Osteoblast (primary cell): ENCODE results near the gene SLC4A3. TPM values are rescaled to one million over a fixed set of nuclear protein-coding genes. Genes with fewer than 3 reads are reported as not detected.

Experiments
- DNase-seq: peaks from one replicate; pipeline ENCODE4 v3.0.0; 2011; ENCODE audit warnings: low spot score, mixed read lengths; ENCODE audit not compliant: insufficient read length; ENCODE audit errors: missing footprints
- H2AFZ ChIP-seq: 2 replicates; pipeline ENCODE4 v1.6.0; 2011; ENCODE audit warnings: mild to moderate bottlenecking, low read length
- H3K27ac ChIP-seq: 2 replicates; pipeline ENCODE4 v1.5.1; 2011; ENCODE audit warnings: mild to moderate bottlenecking, low read depth, low read length, moderate library complexity
- H3K27me3 ChIP-seq: 2 replicates; pipeline ENCODE4 v1.6.0; 2012; ENCODE audit warnings: mild to moderate bottlenecking, control low read depth, inconsistent platforms, low read length, moderate library complexity; ENCODE audit not compliant: insufficient read depth
- H3K36me3 ChIP-seq: 2 replicates; pipeline ENCODE4 v1.5.1; 2011; ENCODE audit warnings: mild to moderate bottlenecking, low read length, control low read depth, moderate library complexity; ENCODE audit not compliant: insufficient read depth
- H3K4me1 ChIP-seq: 2 replicates; pipeline ENCODE4 v1.5.1; 2011; ENCODE audit warnings: mild to moderate bottlenecking, low read length, control low read depth, moderate library complexity; ENCODE audit not compliant: insufficient read depth
- H3K4me2 ChIP-seq: 2 replicates; pipeline ENCODE4 v1.6.0; 2011; ENCODE audit warnings: mild to moderate bottlenecking, low read length; ENCODE audit not compliant: insufficient read depth
- H3K4me3 ChIP-seq: fragments of 200-600 bp; sonication (generic); 3 replicates; pipeline ENCODE4 v1.5.1; 2012; ENCODE audit warnings: mild to moderate bottlenecking, low read length, inconsistent platforms; ENCODE audit not compliant: insufficient read depth
- H3K79me2 ChIP-seq: 2 replicates; pipeline ENCODE4 v1.6.0; 2012; ENCODE audit warnings: mild to moderate bottlenecking, low read length, control low read depth, inconsistent platforms; ENCODE audit not compliant: insufficient read depth
- H3K9me3 ChIP-seq: 2 replicates; pipeline ENCODE4 v1.5.1; 2011; ENCODE audit warnings: low read depth, low read length, control low read depth
- H4K20me1 ChIP-seq: 2 replicates; pipeline ENCODE4 v1.6.0; 2012; ENCODE audit warnings: mild to moderate bottlenecking, low read length, control low read depth; ENCODE audit not compliant: insufficient read depth
- total RNA-seq: library from RNA; depleted of rRNA; stranded (reverse); fragments of >200 nt; gene quantifications from 2 replicates; pipeline ENCODE4 v1.2.3, GENCODE V29; 2012
- TF ChIP-seq, protein P1 (sequence below): IDR thresholded peaks from 2 replicates; pipeline ENCODE4 v1.5.1; 2011; ENCODE audit warnings: mild to moderate bottlenecking, low read depth, low read length, moderate library complexity; ENCODE audit errors: extremely low read depth

The SLC4A3 gene
- total RNA-seq, 1 donor, result 2.5 TPM

- TF ChIP-seq, protein P1, sequence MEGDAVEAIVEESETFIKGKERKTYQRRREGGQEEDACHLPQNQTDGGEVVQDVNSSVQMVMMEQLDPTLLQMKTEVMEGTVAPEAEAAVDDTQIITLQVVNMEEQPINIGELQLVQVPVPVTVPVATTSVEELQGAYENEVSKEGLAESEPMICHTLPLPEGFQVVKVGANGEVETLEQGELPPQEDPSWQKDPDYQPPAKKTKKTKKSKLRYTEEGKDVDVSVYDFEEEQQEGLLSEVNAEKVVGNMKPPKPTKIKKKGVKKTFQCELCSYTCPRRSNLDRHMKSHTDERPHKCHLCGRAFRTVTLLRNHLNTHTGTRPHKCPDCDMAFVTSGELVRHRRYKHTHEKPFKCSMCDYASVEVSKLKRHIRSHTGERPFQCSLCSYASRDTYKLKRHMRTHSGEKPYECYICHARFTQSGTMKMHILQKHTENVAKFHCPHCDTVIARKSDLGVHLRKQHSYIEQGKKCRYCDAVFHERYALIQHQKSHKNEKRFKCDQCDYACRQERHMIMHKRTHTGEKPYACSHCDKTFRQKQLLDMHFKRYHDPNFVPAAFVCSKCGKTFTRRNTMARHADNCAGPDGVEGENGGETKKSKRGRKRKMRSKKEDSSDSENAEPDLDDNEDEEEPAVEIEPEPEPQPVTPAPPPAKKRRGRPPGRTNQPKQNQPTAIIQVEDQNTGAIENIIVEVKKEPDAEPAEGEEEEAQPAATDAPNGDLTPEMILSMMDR, result no peak
- Histone ChIP-seq H3K36me3 (peaks cover 5% of the 10 kb centered on the region), H3K79me2 (peaks cover 8% of the 10 kb centered on the region), H3K4me2 (peak overlapping the region; percentile 99), H3K27ac (peak overlapping the region; percentile 91), H3K27me3 (no peaks in the 10 kb centered on the region), H3K9me3 (no peaks in the 10 kb centered on the region), H3K4me1 (peaks cover 18% of the 10 kb centered on the region), H3K4me3 (peak overlapping the region; percentile 89), H4K20me1 (no peaks in the 10 kb centered on the region), H2AFZ (peak overlapping the region; percentile 98)
- DNase-seq, result no peak
Observed at GRCh38 chr2:219596954-219597551, 30.4 kb upstream of the SLC4A3 start.

DNA sequence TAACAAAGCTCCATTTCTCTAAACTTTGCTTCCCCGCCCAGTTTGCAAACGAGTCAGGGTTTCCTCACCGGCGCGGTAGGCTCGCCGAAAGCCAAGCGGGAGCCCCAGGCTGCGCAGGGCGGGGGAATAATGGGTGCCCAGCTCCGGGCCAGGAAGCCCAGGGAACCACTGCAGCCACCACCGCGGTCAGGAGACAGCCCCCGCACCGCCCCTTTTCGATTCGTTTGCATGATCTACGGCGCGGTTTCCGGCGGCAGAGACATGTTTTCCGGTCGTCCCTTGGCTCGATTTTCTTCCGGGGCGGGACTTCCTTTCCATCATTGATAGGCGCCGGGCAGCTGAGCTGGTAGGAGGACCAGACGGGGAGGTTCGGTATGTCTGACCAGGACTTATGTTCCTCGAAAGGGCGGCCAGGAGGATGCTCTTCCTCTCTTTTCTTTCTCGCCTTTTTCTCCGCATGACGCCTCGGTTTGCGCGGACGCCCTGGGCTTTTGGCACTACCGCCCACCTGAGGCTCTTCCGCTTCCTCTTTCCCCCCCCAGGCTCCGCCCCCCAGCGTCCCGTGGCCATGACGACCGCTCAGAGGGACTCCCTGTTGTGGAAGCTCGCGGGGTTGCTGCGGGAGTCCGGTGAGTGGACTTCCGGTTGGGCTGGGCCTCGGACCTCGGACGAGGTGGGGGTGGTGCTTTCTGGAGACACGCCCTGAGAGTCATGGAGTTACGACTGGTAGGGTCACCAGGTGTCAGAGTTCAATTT, 29.7 kb upstream of the SLC4A3 start, which contains the start of gene STK11IP:
Gene STK11IP, plus strand, starts transcription at position 306 of the 756 bp plus-strand sequence. Its CDS starts 263 bp downstream, at position 569.
- Histone ChIP-seq H3K4me2 (peak within 1 kb of the TSS; percentile 99), H4K20me1 (no peaks in the 10 kb centered on the region)
- TF ChIP-seq, protein P1, result no peak

DNA sequence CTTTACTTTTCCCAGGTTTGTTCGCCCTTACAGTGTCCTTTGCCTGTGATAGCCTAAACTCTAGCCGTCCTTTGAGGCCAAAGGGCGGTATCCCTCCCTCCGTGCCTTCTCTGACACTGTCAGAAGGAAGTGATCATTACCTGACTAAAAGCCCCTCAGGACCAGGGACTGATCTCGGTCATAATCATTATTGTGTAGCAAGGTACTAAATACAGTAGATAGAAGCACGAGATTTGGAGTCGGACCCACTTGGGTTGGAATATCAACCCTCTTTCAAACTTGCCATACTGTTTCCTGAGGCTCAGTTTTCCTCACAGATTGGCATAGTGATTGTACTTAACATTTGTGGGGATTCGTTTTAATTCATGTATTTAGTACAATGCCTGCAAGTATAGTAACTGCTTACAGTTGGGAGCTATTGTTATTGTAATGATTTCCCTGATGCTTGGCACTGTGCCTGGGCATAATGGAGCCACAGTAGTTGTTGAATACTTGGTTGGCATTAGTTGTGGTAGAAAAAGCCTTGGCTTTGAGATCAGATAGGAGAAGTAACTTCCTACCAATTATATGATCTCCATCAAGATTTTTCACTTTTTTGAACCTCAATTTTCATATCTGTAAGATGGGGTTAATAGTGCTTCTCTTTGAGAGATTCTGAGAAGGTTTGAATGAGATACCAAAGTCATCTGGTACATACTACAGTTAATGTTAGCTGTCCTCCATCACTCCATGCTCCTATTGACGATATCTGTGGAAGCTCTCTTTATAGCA, 28.9 kb upstream of the SLC4A3 start:
- H3K9me3 ChIP-seq, result no peaks in the 10 kb centered on the region
- H3K27ac ChIP-seq, result peak overlapping the region; percentile 91
- peak overlapping the region; percentile 89 for H3K4me3 ChIP-seq
- peak overlapping the region; percentile 99 for H3K4me2 ChIP-seq
- H3K4me1 ChIP-seq, result peaks cover 18% of the 10 kb centered on the region
- no peaks in the 10 kb centered on the region for H3K27me3 ChIP-seq
- H3K36me3 ChIP-seq, result peaks cover 11% of the 10 kb centered on the region
- TF ChIP-seq, protein P1, result no peak
- DNase-seq, result no peak
- peaks cover 8% of the 10 kb centered on the region for H3K79me2 ChIP-seq
- no peaks in the 10 kb centered on the region for H4K20me1 ChIP-seq
- peak overlapping the region; percentile 98 for H2AFZ ChIP-seq

More for the DNA sequence above, 29.7 kb upstream of the SLC4A3 start, which contains the start of gene STK11IP:
- peak; percentile 99 for DNase-seq
- Histone ChIP-seq H3K27ac (peak within 1 kb of the TSS; percentile 91), H3K4me1 (peaks cover 18% of the 10 kb centered on the region), H3K79me2 (peaks cover 8% of the 10 kb centered on the region), H3K27me3 (no peaks in the 10 kb centered on the region), H3K36me3 (peaks cover 11% of the 10 kb centered on the region), H3K4me3 (peak within 1 kb of the TSS; percentile 89), H2AFZ (peak within 1 kb of the TSS; percentile 98), H3K9me3 (no peaks in the 10 kb centered on the region)
